NCI-H1092 (cell line): ENCODE results near the gene TNIK.

Experiments used
- DNase-seq: peaks from one replicate; lab custom pipeline; 2025; lab: John Stamatoyannopoulos, UW

Gene TNIK

GRCh38 chr3:171164067-171164465 lies 296.1 kb downstream of the TNIK start:
- DNase-seq: no peak

- no peak for DNase-seq
These were observed 296.8 kb downstream of the TNIK start for GRCh38 chr3:171163101-171164066.

GRCh38 chr3:171160325-171160724 lies 299.9 kb downstream of the TNIK start:
- no peak for DNase-seq

DNA sequence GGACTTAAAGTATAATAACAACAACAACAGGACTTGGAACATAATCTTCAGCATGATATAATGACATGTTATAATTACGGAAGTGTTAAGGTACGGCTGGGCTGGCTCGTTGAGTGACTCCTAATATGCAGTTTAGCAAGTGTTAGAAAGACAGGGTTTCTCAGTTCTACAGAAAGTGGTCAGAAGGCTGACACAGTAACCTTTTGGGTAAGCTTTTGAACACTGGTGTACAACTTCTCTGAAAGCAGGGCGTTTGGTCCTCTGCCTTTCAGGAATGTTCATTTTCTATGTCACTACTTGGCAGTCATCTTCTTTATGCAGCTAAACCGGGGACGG lies 300.4 kb downstream of the TNIK start:
- DNase-seq: no peak

DNA sequence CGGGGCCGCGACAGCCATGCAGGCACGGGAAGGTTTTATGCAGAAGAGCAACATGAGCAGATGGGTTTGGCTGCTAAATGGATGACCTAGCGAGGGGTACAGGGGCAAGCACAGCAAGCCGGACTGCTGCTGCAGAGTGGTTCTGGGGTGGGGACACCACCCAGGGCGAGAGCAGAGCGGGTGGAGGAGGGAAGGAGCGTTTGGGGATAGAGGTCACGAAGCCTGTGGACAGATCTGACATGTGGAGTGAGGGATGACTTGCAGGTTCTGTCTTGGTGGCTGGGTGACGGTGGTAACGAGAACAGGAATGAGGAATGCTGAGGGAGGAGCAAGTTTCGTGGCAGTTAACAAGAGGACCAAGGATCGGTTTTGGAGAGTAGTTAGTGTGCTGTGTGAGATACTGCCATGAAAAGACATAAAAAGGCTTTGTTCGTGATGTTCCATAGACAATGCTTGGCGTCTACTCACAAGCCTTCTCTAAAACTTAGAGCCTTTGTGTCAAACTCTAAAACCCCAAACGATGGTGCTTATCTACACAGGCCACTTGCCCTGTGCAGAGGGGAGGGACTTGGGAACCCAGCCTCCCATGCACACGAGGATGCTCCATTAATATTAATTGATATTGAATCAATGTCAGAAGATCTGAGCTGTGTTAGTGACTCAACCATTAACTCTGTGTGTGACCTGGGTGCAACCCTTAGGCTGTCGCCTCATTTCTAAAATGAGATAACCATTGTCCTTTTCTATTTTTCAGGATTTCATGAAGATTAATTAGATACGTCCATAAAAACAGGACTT lies 301.0 kb downstream of the TNIK start:
- no peak for DNase-seq

GRCh38 chr3:171157980-171158379 lies 302.2 kb downstream of the TNIK start:
- no peak for DNase-seq

GRCh38 chr3:171157286-171157685 lies 302.9 kb downstream of the TNIK start:
- DNase-seq: no peak

DNA sequence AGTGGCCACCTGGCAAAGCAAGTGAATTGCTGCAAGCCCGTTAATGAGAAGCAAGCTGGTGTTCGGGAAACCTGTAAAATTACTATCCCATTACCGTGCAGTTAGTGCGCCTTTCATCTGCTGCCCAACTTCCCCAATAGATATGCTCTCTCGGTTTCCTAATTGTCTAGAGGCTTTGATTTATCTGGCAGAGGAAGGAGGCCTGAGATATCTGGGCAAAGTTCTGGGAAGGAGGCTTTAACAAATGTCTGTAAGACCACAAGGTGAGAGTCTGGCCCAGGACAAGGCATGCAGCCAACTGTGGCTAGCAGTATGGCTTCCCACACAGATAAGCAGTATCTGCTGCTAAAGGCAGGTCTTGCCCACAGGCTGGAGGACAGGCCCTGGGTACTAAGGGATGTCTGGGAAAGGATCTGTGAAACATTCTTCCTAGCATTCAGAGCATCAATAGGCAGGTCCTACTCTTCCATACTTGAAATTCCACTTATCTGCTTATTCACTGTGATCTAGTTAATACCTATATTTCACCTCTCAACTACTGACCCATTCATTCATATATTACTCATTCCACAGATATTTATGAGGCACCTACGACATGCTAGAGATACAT lies 303.7 kb downstream of the TNIK start:
- DNase-seq: no peak

DNA sequence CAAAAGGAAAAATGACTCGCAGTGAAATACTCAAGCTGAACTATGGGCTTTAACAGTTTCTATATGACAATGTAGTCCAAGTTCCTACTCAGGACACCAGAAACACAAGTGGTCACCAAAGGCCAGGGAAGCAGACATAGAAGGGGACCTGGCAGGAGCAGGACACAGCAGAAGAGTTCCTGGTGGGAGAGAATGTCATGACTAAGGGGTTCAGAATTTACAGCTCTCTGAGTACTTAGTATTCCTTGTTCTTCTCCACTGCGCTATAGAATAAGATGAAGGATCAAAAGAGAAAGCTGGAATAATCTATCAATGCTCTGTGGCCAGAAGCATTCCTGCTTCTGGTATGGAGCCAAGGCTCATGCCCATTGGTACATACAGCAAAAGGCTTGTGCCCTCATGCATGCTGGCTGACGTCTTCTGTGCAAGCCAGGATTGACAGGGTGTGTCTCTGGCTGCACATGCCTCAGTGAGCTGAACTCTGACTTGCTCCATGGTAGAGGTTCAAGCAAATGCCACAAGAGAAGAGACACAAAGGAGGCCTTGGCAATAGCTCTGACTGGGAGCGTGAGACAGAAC lies 305.0 kb downstream of the TNIK start:
- no peak for DNase-seq

- no peak for DNase-seq
These were observed 309.3 kb downstream of the TNIK start for GRCh38 chr3:171150945-171151344.

DNA sequence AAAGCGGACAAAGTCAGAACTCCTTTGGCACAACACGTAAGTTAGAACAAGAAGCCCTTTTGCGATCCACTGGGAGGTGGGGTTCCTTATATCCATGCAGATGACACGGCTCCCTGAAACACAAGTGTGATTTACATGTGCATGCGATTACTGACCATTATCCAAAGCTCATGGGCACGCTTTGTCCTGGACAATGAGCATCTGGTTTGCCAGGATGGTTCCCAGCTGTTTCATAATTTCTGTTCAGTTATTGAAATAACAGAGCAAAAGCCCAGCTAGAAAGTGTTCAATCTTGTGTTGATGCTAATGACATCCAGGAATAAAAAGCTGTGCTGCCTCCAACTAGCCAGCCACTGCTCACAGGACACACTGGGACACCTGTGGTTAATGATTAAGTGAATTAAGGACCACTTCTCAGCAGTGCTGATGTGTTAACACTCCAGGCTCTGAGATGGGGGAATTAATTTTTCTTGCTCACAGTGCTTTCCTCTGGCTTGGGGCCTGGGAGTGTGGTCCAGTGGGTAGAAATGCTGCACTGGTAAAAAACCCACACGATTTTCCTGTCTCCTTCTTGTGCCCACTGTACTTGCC lies 310.6 kb downstream of the TNIK start:
- DNase-seq: no peak

DNA sequence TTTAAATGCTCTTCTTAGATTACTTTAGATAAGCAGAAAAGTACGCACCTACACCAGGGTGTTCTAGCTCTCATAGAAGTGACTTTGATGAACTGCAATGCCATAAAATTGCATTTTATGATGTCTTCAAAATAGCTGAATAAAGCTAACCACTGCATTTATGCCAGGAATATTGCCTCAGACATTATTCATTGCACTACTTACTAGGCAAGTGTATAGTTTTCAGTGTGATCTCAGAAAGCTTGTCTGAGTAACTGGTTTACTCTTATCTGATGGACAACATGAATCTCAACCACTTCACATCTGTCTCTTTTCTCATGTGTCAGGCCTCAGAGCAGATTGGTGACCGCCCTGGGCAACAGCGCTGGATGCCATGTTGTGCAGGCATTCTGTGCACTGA lies 314.4 kb downstream of the TNIK start:
- no peak for DNase-seq

DNA sequence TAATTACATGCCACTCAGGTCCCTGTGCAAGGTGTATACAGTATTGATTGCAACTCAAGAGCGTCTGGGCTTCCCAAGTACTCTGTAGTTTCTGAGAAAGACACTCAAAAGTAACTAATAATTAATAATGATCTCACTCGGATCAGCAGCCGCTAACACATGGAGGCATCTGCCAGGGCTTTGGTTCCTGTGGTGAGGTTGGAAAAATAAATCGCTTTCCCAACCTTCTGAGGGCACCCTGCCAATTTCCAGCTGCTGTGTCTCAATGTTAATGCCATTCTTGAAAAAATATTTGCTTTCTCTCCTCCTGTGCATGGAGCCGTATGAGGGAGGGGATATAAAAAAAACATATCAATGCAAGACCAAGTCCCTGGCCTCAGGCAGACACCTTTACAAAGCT lies 317.2 kb downstream of the TNIK start:
- DNase-seq: peak; percentile 26

- DNase-seq: no peak
These were observed 320.0 kb downstream of the TNIK start for GRCh38 chr3:171140246-171140645.

GRCh38 chr3:171138027-171138426 lies 322.2 kb downstream of the TNIK start:
- DNase-seq: no peak

DNA sequence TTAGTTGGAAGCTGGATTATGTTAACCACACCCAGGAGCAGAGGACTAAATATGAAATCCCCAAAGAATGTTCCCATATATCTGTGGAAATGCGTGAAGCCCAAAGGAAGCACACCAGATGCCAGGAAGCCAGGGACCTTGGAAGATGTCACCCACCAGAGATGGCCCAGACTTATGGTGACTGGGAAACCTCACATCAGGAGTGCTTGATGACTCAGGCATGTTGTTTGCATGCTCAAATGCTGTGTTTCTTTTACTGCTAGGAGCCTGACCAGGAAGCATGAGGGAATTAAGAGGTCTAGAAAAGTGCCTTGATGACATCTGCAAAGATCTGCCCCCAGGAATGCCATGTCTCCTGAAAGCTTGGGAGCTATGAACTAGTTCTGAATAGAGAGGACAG lies 324.7 kb downstream of the TNIK start:
- no peak for DNase-seq

DNA sequence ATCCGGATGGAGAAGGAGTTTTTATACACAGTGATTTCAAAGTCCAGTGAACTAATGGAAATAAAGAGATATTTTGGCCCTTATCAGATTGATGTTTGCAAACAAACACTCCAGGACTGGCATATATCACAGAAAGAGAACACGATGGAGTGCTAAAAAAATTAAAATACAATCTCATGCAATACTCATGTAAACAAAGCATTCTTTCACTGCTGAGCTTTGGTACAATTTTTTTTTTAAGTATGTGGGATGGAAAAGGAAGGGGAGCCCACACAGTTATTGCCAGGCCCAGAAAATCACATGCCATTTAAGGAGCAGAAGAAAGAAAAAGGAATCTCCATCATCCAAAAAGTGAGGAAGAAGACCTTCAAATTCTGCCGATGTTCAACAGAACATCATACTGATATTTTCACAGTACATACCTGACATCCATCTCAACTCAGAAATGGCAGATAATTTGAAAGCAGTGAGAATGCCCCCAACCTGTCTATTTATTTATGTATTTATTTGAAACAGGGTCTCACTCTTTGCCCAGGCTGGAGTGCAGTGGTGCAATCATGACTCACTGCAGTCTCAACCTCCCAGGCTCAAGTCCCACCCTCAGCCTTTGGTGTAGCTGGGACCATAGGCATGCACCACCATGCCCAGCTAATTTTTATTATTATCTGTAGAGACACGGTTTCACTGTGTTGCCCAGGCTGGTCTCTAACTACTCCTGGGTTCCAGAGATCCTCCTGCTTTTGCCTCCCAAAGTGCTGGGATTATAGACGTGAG lies 326.2 kb downstream of the TNIK start:
- DNase-seq: no peak

GRCh38 chr3:171133337-171133736 lies 326.9 kb downstream of the TNIK start:
- no peak for DNase-seq

DNA sequence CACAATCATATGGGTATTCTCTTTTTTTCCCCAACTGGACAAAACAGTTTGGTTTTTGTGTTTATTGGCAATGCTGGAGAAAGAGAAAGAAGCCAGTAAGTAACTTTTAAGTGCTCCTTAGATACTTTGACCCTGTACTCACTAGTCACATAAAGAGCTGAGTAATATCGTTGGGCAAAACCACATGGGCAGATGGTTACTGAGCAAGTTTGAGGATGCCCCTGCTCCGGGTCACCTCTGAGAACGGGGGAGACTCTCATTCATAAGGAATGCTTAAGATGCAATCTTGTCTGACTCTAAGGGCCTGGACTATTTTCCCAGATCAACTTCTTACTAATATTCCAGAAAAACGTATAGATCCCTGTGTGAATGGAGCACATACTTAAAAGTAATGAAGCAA lies 327.3 kb downstream of the TNIK start:
- no peak for DNase-seq

GRCh38 chr3:171129827-171130226 lies 330.4 kb downstream of the TNIK start:
- no peak for DNase-seq

DNA sequence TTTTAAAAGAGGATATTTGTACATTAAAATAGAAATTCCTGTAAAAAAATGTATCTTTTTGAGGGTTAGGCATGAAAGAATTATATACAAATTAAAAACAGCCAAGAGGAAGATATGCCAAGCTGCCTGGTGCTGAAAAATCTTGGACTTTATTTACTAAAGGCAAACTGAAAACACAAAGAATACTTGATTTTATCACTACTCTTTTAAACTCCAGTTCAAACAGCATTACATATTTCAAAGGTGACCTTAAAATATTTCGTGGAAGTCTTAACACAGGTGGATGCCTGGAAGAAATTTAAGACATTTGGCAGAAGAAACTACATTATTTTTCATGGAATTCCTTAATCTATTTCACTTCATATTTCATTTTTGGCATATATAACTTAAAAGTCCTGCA lies 332.6 kb downstream of the TNIK start:
- DNase-seq: no peak
